Measurements from ENCODE around the gene SMG6. TPM values are rescaled to one million over a fixed set of nuclear protein-coding genes. Genes with fewer than 3 reads are reported as not detected.
A peak's percentile ranks its signal among the peaks of the same experiment; 100 is the strongest.

The SMG6 gene
- total RNA-seq, 1 experiment from 2014 or later, result 25.6 TPM

GRCh38 chr17:2172077-2172851 lies 131.3 kb downstream of the SMG6 start:
- no peak for DNase-seq (ENCODE audit: low spot score)
- ATAC-seq, result no peak
- POLR2A ChIA-PET, result no interaction called here
- H3K4me3 Mint-ChIP-seq, result no peak overlapping the region
- peak overlapping the region; percentile 84 for H3K27ac Mint-ChIP-seq
- no peaks in the 10 kb centered on the region for H3K27me3 Mint-ChIP-seq (ENCODE audit: low read depth)
- no peaks in the 10 kb centered on the region for H3K9me3 Mint-ChIP-seq
- H3K4me1 Mint-ChIP-seq, result peaks cover 13% of the 10 kb centered on the region
- peaks cover 2% of the 10 kb centered on the region; the same call in 1 of the 2 replicates for H3K36me3 Mint-ChIP-seq
- CTCF ChIA-PET, result interaction anchor here (0.6 to 1.9 kb wide), 5 partner anchors 16 to 117 kb away, joined by 3 to 7 read pairs (median 5); partner anchors contain the start of gene HIC1
- peak; percentile 69 for TF ChIP-seq GABPB1 (CRISPR knock-in tag; IDR thresholded peaks at IDR 0.05)
- TF ChIP-seq IRF2 (CRISPR knock-in tag; IDR thresholded peaks at IDR 0.05; ENCODE audit: borderline replicate concordance, low read depth), result no peak

DNA sequence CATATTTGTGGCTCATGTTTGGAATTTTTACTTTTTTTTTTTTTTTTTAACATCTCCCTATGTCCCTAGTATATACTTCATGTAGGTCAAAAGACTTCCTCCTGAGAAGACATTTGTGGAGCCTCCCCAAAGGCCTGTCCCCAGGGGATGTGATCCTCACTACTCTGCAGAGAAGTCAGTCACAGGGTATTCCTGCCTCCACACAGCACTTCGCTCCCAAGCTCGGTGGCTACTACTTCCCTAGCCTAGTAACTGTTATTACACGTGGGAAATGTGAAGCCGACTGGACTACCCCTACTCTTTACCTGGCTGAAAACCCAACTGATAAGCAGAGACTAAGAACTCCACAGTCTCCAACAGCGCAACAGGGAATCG lies 131.9 kb downstream of the SMG6 start:
- Mint-ChIP-seq H3K9me3 (no peaks in the 10 kb centered on the region), H3K27ac (peak overlapping the region; percentile 84), H3K4me1 (peaks cover 10% of the 10 kb centered on the region), H3K36me3 (peaks cover 2% of the 10 kb centered on the region; the same call in 1 of the 2 replicates), H3K27me3 (ENCODE audit: low read depth) (no peaks in the 10 kb centered on the region), H3K4me3 (no peak overlapping the region)
- ChIA-PET POLR2A (interaction anchor here (1.8 kb wide), 1 partner anchor 10 kb away, joined by 5 read pairs; no protein-coding TSS in a partner anchor), CTCF (interaction anchor here (0.6 to 1.9 kb wide), 6 partner anchors 17 to 117 kb away, joined by 3 to 10 read pairs (median 6); partner anchors contain the start of gene HIC1)
- DNase-seq (ENCODE audit: low spot score) (no peak), ATAC-seq (no peak)
- TF ChIP-seq ZNF232 (CRISPR knock-in tag; IDR thresholded peaks at IDR 0.05) (no peak), GTF2I (CRISPR knock-in tag; conservative IDR thresholded peaks at IDR 0.05) (no peak), TCF7 (CRISPR knock-in tag; IDR thresholded peaks at IDR 0.05; ENCODE audit: low read depth) (no peak), JUN (CRISPR knock-in tag; IDR thresholded peaks at IDR 0.05) (no peak), E2F5 (CRISPR knock-in tag; IDR thresholded peaks at IDR 0.05) (no peak), ATF1 (CRISPR knock-in tag; IDR thresholded peaks at IDR 0.05) (no peak), USF1 (CRISPR knock-in tag; IDR thresholded peaks at IDR 0.05) (no peak), CREB1 (CRISPR knock-in tag; IDR thresholded peaks at IDR 0.05) (no peak)
- TF ChIP-seq, protein P1, sequence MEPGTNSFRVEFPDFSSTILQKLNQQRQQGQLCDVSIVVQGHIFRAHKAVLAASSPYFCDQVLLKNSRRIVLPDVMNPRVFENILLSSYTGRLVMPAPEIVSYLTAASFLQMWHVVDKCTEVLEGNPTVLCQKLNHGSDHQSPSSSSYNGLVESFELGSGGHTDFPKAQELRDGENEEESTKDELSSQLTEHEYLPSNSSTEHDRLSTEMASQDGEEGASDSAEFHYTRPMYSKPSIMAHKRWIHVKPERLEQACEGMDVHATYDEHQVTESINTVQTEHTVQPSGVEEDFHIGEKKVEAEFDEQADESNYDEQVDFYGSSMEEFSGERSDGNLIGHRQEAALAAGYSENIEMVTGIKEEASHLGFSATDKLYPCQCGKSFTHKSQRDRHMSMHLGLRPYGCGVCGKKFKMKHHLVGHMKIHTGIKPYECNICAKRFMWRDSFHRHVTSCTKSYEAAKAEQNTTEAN (CRISPR knock-in tag; IDR thresholded peaks at IDR 0.05), result no peak
- TF ChIP-seq, protein P2, sequence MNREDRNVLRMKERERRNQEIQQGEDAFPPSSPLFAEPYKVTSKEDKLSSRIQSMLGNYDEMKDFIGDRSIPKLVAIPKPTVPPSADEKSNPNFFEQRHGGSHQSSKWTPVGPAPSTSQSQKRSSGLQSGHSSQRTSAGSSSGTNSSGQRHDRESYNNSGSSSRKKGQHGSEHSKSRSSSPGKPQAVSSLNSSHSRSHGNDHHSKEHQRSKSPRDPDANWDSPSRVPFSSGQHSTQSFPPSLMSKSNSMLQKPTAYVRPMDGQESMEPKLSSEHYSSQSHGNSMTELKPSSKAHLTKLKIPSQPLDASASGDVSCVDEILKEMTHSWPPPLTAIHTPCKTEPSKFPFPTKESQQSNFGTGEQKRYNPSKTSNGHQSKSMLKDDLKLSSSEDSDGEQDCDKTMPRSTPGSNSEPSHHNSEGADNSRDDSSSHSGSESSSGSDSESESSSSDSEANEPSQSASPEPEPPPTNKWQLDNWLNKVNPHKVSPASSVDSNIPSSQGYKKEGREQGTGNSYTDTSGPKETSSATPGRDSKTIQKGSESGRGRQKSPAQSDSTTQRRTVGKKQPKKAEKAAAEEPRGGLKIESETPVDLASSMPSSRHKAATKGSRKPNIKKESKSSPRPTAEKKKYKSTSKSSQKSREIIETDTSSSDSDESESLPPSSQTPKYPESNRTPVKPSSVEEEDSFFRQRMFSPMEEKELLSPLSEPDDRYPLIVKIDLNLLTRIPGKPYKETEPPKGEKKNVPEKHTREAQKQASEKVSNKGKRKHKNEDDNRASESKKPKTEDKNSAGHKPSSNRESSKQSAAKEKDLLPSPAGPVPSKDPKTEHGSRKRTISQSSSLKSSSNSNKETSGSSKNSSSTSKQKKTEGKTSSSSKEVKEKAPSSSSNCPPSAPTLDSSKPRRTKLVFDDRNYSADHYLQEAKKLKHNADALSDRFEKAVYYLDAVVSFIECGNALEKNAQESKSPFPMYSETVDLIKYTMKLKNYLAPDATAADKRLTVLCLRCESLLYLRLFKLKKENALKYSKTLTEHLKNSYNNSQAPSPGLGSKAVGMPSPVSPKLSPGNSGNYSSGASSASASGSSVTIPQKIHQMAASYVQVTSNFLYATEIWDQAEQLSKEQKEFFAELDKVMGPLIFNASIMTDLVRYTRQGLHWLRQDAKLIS (CRISPR knock-in tag; IDR thresholded peaks at IDR 0.05; ENCODE audit: borderline replicate concordance), result no peak
- TF ChIP-seq, protein P3, sequence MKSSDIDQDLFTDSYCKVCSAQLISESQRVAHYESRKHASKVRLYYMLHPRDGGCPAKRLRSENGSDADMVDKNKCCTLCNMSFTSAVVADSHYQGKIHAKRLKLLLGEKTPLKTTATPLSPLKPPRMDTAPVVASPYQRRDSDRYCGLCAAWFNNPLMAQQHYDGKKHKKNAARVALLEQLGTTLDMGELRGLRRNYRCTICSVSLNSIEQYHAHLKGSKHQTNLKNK (CRISPR knock-in tag; IDR thresholded peaks at IDR 0.05), result no peak
- TF ChIP-seq, protein P4, sequence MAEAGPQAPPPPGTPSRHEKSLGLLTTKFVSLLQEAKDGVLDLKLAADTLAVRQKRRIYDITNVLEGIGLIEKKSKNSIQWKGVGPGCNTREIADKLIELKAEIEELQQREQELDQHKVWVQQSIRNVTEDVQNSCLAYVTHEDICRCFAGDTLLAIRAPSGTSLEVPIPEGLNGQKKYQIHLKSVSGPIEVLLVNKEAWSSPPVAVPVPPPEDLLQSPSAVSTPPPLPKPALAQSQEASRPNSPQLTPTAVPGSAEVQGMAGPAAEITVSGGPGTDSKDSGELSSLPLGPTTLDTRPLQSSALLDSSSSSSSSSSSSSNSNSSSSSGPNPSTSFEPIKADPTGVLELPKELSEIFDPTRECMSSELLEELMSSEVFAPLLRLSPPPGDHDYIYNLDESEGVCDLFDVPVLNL (CRISPR knock-in tag; IDR thresholded peaks at IDR 0.05; ENCODE audit: borderline replicate concordance, low read depth), result no peak

Data from WTC11 (cell line).